ENCODE results near the gene OR1D2.

Gene OR1D2

DNA sequence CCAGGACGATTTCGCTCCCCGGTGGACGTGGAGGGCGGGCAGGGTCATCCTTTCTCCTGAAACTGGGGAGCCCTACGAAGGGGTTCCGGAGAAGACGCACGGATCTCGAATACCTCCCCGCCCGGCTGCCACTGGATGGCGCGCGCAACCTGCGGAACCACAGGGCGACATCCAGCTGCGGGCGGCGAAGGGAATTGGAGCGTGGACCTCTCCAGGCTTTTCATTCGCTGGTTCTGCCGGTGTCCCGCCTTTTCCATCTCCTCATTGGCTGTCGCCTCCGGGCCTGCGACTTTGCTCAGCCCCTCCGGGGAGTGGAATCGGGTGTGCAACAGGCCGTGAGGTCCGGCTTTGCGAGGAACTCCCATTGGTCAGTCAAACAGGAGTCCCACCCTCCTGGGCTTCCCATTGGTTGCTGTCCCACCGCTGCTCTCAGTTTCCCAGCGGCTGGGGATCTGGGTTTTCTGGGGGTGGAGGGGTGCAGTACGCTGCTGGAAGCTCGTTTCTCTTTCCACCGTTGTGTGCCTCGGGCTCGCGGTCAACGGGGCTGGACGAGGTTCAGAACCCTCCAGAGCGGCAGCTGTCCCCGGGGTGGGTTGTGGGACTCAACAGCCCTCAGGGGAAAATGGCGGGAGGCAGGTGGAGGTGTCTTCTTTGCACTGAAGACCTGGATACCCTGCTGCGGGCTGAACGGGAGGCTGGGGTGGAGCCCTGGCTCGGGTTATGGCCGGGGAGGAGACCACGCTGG lies 55.3 kb downstream of the OR1D2 start:
- TF ChIP-seq, protein P1, sequence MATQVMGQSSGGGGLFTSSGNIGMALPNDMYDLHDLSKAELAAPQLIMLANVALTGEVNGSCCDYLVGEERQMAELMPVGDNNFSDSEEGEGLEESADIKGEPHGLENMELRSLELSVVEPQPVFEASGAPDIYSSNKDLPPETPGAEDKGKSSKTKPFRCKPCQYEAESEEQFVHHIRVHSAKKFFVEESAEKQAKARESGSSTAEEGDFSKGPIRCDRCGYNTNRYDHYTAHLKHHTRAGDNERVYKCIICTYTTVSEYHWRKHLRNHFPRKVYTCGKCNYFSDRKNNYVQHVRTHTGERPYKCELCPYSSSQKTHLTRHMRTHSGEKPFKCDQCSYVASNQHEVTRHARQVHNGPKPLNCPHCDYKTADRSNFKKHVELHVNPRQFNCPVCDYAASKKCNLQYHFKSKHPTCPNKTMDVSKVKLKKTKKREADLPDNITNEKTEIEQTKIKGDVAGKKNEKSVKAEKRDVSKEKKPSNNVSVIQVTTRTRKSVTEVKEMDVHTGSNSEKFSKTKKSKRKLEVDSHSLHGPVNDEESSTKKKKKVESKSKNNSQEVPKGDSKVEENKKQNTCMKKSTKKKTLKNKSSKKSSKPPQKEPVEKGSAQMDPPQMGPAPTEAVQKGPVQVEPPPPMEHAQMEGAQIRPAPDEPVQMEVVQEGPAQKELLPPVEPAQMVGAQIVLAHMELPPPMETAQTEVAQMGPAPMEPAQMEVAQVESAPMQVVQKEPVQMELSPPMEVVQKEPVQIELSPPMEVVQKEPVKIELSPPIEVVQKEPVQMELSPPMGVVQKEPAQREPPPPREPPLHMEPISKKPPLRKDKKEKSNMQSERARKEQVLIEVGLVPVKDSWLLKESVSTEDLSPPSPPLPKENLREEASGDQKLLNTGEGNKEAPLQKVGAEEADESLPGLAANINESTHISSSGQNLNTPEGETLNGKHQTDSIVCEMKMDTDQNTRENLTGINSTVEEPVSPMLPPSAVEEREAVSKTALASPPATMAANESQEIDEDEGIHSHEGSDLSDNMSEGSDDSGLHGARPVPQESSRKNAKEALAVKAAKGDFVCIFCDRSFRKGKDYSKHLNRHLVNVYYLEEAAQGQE (IDR thresholded peaks at IDR 0.05; ENCODE audit: insufficient read depth in 1 of 2, low read depth in 2 of 2, low read length in 2 of 2) = no peak
- TF ChIP-seq FOXP2 (optimal IDR thresholded peaks at IDR 0.05; ENCODE audit: borderline replicate concordance, extremely low read depth, extremely low read length, insufficient read depth) = peak; percentile 65
- TF ChIP-seq SIN3A (IDR thresholded peaks at IDR 0.05; ENCODE audit: borderline replicate concordance, insufficient read depth, low read length) = no peak
- peak; percentile 61; the same call in 1 of the 2 replicates for TF ChIP-seq POLR2AphosphoS5 (IDR thresholded peaks at IDR 0.05; ENCODE audit: low read depth, low read length)
- TF ChIP-seq TAF1 (IDR thresholded peaks at IDR 0.05; ENCODE audit: borderline replicate concordance, insufficient read depth, low read length) = no peak

DNA sequence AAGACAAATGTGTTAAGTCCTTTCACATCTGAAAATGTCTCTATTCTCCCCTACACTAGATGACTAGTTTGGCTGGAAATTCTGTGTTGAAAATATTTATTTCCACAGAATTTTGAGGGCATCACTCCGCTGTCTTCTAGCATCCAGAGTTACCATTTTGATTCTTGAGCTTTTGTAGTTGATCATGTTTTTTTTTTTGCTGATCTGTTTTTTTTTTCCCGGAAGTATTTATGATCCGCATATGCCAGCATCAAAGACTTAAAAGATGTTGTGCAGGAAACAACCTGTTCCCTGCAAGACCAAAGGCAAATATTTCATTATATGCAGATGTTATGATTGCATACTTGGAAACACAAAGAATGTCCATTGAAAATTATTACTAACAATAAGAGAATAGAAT lies 57.5 kb downstream of the OR1D2 start:
- TF ChIP-seq POLR2AphosphoS5 (IDR thresholded peaks at IDR 0.05; ENCODE audit: low read depth, low read length) (no peak), SIN3A (IDR thresholded peaks at IDR 0.05; ENCODE audit: borderline replicate concordance, insufficient read depth, low read length) (no peak), TAF1 (IDR thresholded peaks at IDR 0.05; ENCODE audit: borderline replicate concordance, insufficient read depth, low read length) (no peak), FOXP2 (optimal IDR thresholded peaks at IDR 0.05; ENCODE audit: borderline replicate concordance, extremely low read depth, extremely low read length, insufficient read depth) (no peak)
- TF ChIP-seq, protein P1 (IDR thresholded peaks at IDR 0.05; ENCODE audit: insufficient read depth in 1 of 2, low read depth in 2 of 2, low read length in 2 of 2) = no peak

DNA sequence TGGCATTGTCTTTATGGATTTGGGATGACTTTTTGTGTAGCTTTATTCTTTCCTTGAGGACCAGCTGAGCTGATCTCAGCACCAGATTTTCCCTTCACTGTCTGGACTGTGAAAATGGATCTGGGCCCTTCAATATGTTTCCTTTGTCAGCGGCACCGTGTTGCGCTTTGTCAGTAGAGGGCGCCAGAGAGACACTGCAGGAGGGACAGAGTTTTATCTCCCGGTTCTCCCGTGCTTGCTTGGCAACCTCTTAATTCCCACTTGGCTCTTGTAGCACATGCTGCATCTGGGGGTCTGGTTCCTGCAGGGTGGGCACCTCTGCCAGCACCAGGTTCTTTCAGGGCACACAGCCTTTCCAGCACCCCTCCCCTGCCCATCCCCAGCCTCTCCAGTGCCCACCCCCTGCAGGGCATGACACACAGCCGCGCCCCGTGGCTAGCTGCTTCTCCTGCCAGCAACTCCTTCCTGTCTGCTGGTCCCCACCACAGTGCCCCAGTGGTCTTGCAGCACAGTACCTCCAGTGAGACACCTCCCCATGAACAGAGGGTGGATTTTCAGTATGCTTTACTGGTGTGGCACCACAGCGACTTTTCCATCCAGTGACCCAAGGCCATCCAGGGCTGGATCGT lies 60.4 kb downstream of the OR1D2 start:
- TF ChIP-seq, protein P1 (IDR thresholded peaks at IDR 0.05; ENCODE audit: insufficient read depth in 1 of 2, low read depth in 2 of 2, low read length in 2 of 2) = no peak
- TF ChIP-seq POLR2AphosphoS5 (IDR thresholded peaks at IDR 0.05; ENCODE audit: low read depth, low read length) (no peak), SIN3A (IDR thresholded peaks at IDR 0.05; ENCODE audit: borderline replicate concordance, insufficient read depth, low read length) (no peak), TAF1 (IDR thresholded peaks at IDR 0.05; ENCODE audit: borderline replicate concordance, insufficient read depth, low read length) (no peak), FOXP2 (optimal IDR thresholded peaks at IDR 0.05; ENCODE audit: borderline replicate concordance, extremely low read depth, extremely low read length, insufficient read depth) (no peak)

DNA sequence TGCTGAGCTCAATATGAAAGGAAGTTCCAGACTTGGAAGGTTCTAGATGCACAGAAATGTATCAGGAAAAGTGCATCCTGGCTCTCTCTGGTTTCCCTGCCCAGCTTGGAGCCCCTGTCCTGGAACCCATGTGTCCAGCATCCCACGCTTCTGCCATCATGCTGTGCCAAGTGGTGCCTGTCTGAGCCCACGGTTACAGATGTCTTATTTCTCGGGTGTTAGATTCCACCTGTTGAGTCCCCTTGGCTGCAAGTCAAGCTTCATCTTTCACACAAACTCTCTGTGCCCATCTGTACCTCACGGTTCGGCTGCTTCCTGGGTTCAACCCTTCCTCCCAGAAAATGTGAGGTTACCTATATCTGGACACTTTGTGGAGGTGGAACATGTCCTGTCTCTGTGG lies 63.3 kb downstream of the OR1D2 start:
- TF ChIP-seq, protein P1 (IDR thresholded peaks at IDR 0.05; ENCODE audit: insufficient read depth in 1 of 2, low read depth in 2 of 2, low read length in 2 of 2) = no peak
- TF ChIP-seq FOXP2 (optimal IDR thresholded peaks at IDR 0.05; ENCODE audit: borderline replicate concordance, extremely low read depth, extremely low read length, insufficient read depth) (no peak), TAF1 (IDR thresholded peaks at IDR 0.05; ENCODE audit: borderline replicate concordance, insufficient read depth, low read length) (no peak), POLR2AphosphoS5 (IDR thresholded peaks at IDR 0.05; ENCODE audit: low read depth, low read length) (no peak), SIN3A (IDR thresholded peaks at IDR 0.05; ENCODE audit: borderline replicate concordance, insufficient read depth, low read length) (no peak)
